Measurements from ENCODE around the gene PRDM2.

The PRDM2 gene

GRCh38 chr1:13838236-13838635 is 138.2 kb downstream of the PRDM2 start:
- no peak for DNase-seq (ENCODE audit: low read depth)

- no peak for DNase-seq (ENCODE audit: low read depth)
Measured at GRCh38 chr1:13842497-13842896, 142.5 kb downstream of the PRDM2 start.

GRCh38 chr1:13851726-13852125 is 151.7 kb downstream of the PRDM2 start:
- DNase-seq (ENCODE audit: low read depth), result no peak

GRCh38 chr1:13855554-13855953 is 155.6 kb downstream of the PRDM2 start:
- no peak for DNase-seq (ENCODE audit: low read depth)

GRCh38 chr1:13860031-13860430 is 160.0 kb downstream of the PRDM2 start:
- DNase-seq (ENCODE audit: low read depth), result no peak

GRCh38 chr1:13864760-13865159 is 164.8 kb downstream of the PRDM2 start:
- no peak for DNase-seq (ENCODE audit: low read depth)

- no peak for DNase-seq (ENCODE audit: low read depth)
Measured at GRCh38 chr1:13865851-13866250, 165.9 kb downstream of the PRDM2 start.

- DNase-seq (ENCODE audit: low read depth), result no peak
Measured at GRCh38 chr1:13867603-13868002, 167.6 kb downstream of the PRDM2 start.

GRCh38 chr1:13869172-13869797 is 169.3 kb downstream of the PRDM2 start:
- DNase-seq (ENCODE audit: low read depth), result no peak

GRCh38 chr1:13871413-13871812 is 171.4 kb downstream of the PRDM2 start:
- DNase-seq (ENCODE audit: low read depth), result no peak

GRCh38 chr1:13871886-13872285 is 171.9 kb downstream of the PRDM2 start:
- DNase-seq (ENCODE audit: low read depth), result no peak

GRCh38 chr1:13873032-13873431 is 173.0 kb downstream of the PRDM2 start:
- DNase-seq (ENCODE audit: low read depth), result no peak
